Endothelial cell of hepatic sinusoid (primary cell): Measurements from ENCODE around the gene CYGB.
"Not testable (repeated sequence)": the region's sequence is repeated elsewhere in the genome, so short reads cannot be mapped to it uniquely, and the experiment has no call there.

Source experiments
- in situ Hi-C: cut with HindIII; loops from 2 replicates; pipeline ENCODE4 v1.10.0; 2017; ENCODE audit warnings: low sequenced_read_pairs

The CYGB gene

GRCh38 chr17:76540381-76541300, 3.1 kb upstream of the CYGB start:
- in situ Hi-C loops: no loop called here

- in situ Hi-C loops: no loop called here
Observed at GRCh38 chr17:76539631-76540271, 2.2 kb upstream of the CYGB start, which contains the start of gene PRCD. PRCD (plus strand) TSS chr17:76540044; CDS start chr17:76540142, 98 bp downstream.

GRCh38 chr17:76538941-76539570, 1.5 kb upstream of the CYGB start:
- in situ Hi-C loops: no loop called here

GRCh38 chr17:76538281-76538931, 897 bp upstream of the CYGB start:
- in situ Hi-C loops: no loop called here

GRCh38 chr17:76537288-76537577, 276 bp downstream of the CYGB start:
- in situ Hi-C loops: no loop called here

- in situ Hi-C loops: no loop called here
Observed at GRCh38 chr17:76536511-76537287, 810 bp downstream of the CYGB start.

- in situ Hi-C loops: no loop called here
Observed at GRCh38 chr17:76535788-76536510, 1.6 kb downstream of the CYGB start.

- in situ Hi-C loops: no loop called here
Observed at GRCh38 chr17:76534831-76535732, 2.4 kb downstream of the CYGB start.

- in situ Hi-C loops: not testable (repeated sequence)
Observed at GRCh38 chr17:76533640-76534359, 3.7 kb downstream of the CYGB start.

- in situ Hi-C loops: no loop called here
Observed at GRCh38 chr17:76532072-76532651, 5.3 kb downstream of the CYGB start.

- in situ Hi-C loops: no loop called here
Observed at GRCh38 chr17:76531486-76532038, 5.9 kb downstream of the CYGB start.

GRCh38 chr17:76530811-76531485, 6.6 kb downstream of the CYGB start:
- in situ Hi-C loops: no loop called here

- in situ Hi-C loops: no loop called here
Observed at GRCh38 chr17:76530095-76530723, 7.3 kb downstream of the CYGB start.

- in situ Hi-C loops: no loop called here
Observed at GRCh38 chr17:76529224-76530094, 8.1 kb downstream of the CYGB start.

- in situ Hi-C loops: no loop called here
Observed at GRCh38 chr17:76528528-76529223, 8.8 kb downstream of the CYGB start.
